ENCODE measurements around the gene IWS1.
"Not testable (repeated sequence)": the region's sequence is repeated elsewhere in the genome, so short reads cannot be mapped to it uniquely, and the experiment has no call there.

The IWS1 gene

GRCh38 chr2:127562936-127563335 is 36.6 kb upstream of the IWS1 start:
- no peak for FAIRE-seq
- no peak for DNase-seq (ENCODE audit: extremely low spot score, insufficient read length, low read depth)

GRCh38 chr2:127561371-127561770 is 35.1 kb upstream of the IWS1 start:
- no peak for FAIRE-seq
- DNase-seq (ENCODE audit: extremely low spot score, insufficient read length, low read depth): no peak

- no peak for FAIRE-seq
- no peak for DNase-seq (ENCODE audit: extremely low spot score, insufficient read length, low read depth)
Measured at GRCh38 chr2:127560931-127561280, 34.6 kb upstream of the IWS1 start.

GRCh38 chr2:127560201-127560930 is 34.1 kb upstream of the IWS1 start:
- no peak for FAIRE-seq
- DNase-seq (ENCODE audit: extremely low spot score, insufficient read length, low read depth): no peak

- DNase-seq (ENCODE audit: extremely low spot score, insufficient read length, low read depth): no peak
- FAIRE-seq: no peak
Measured at GRCh38 chr2:127559454-127559853, 33.2 kb upstream of the IWS1 start.

GRCh38 chr2:127558911-127559310 is 32.6 kb upstream of the IWS1 start:
- no peak for DNase-seq (ENCODE audit: extremely low spot score, insufficient read length, low read depth)
- FAIRE-seq: no peak

GRCh38 chr2:127552846-127553245 is 26.6 kb upstream of the IWS1 start:
- no peak for DNase-seq (ENCODE audit: extremely low spot score, insufficient read length, low read depth)
- no peak for FAIRE-seq

- FAIRE-seq (no peak), DNase-seq (ENCODE audit: extremely low spot score, insufficient read length, low read depth) (no peak)
Measured at GRCh38 chr2:127552336-127552735, 26.0 kb upstream of the IWS1 start.

GRCh38 chr2:127551221-127551930 is 25.1 kb upstream of the IWS1 start:
- no peak for FAIRE-seq

GRCh38 chr2:127546797-127547196 is 20.5 kb upstream of the IWS1 start:
- no peak for DNase-seq (ENCODE audit: extremely low spot score, insufficient read length, low read depth)
- FAIRE-seq: no peak

More at GRCh38 chr2:127551221-127551930, 25.1 kb upstream of the IWS1 start:
- DNase-seq (ENCODE audit: extremely low spot score, insufficient read length, low read depth): no peak

- DNase-seq (ENCODE audit: extremely low spot score, insufficient read length, low read depth) (no peak), FAIRE-seq (no peak)
Measured at GRCh38 chr2:127545796-127546195, 19.5 kb upstream of the IWS1 start.

- no peak for DNase-seq (ENCODE audit: extremely low spot score, insufficient read length, low read depth)
- FAIRE-seq: no peak
Measured at GRCh38 chr2:127545189-127545588, 18.9 kb upstream of the IWS1 start.

- DNase-seq (ENCODE audit: extremely low spot score, insufficient read length, low read depth); FAIRE-seq: not testable (repeated sequence)
Measured at GRCh38 chr2:127543013-127543501, 16.8 kb upstream of the IWS1 start.

GRCh38 chr2:127542231-127542630 is 15.9 kb upstream of the IWS1 start:
- DNase-seq (ENCODE audit: extremely low spot score, insufficient read length, low read depth) (no peak), FAIRE-seq (no peak)

- no peak for DNase-seq (ENCODE audit: extremely low spot score, insufficient read length, low read depth)
- FAIRE-seq: no peak
Measured at GRCh38 chr2:127541809-127542208, 15.5 kb upstream of the IWS1 start.

- FAIRE-seq: no peak
Measured at GRCh38 chr2:127537644-127538043, 11.4 kb upstream of the IWS1 start.

GRCh38 chr2:127536707-127537541 is 10.6 kb upstream of the IWS1 start:
- FAIRE-seq: no peak

More at GRCh38 chr2:127537644-127538043, 11.4 kb upstream of the IWS1 start:
- no peak for DNase-seq (ENCODE audit: extremely low spot score, insufficient read length, low read depth)

GRCh38 chr2:127535918-127536317 is 9.6 kb upstream of the IWS1 start:
- no peak for DNase-seq (ENCODE audit: extremely low spot score, insufficient read length, low read depth)
- no peak for FAIRE-seq

More at GRCh38 chr2:127536707-127537541, 10.6 kb upstream of the IWS1 start:
- DNase-seq (ENCODE audit: extremely low spot score, insufficient read length, low read depth): no peak

- FAIRE-seq (no peak), DNase-seq (ENCODE audit: extremely low spot score, insufficient read length, low read depth) (no peak)
Measured at GRCh38 chr2:127535422-127535901, 9.2 kb upstream of the IWS1 start, which contains the start of gene MYO7B. Gene MYO7B (plus strand): TSS chr2:127535683. CDS start chr2:127559723, 24,040 bp downstream.

- FAIRE-seq (no peak), DNase-seq (ENCODE audit: extremely low spot score, insufficient read length, low read depth) (no peak)
Measured at GRCh38 chr2:127532296-127532695, 6.0 kb upstream of the IWS1 start.
